HepG2 (cell line): ENCODE data around the gene GPR162. TPM values are rescaled to one million over a fixed set of nuclear protein-coding genes. Genes with fewer than 3 reads are reported as not detected.

Experiments used
- ARNTL ChIP-seq: sonication (generic); formaldehyde crosslinking; IDR thresholded peaks from 2 replicates; pipeline ENCODE4 v1.4.0; 2020; ENCODE audit warnings: mild to moderate bottlenecking, missing genetic modification reagents
- CREB1 ChIP-seq, 2 experiments: fragments of 450-650 bp in 1 of 2; IDR thresholded peaks; 2 replicates each; pipeline ENCODE4 v1.6.1; 2016 to 2017; ENCODE audit warnings: control low read depth in 1 of 2, mild to moderate bottlenecking in 1 of 2, missing compliant biosample characterization in 1 of 2, missing genetic modification characterization in 1 of 2
- FOSL2 ChIP-seq: sonication (generic); formaldehyde crosslinking; IDR thresholded peaks from 2 replicates; pipeline ENCODE4 v1.4.0; 2020; ENCODE audit warnings: missing genetic modification reagents
- FOXP1 ChIP-seq, 2 experiments: fragments of 450-650 bp in 1 of 2; IDR thresholded peaks; 2 replicates each; pipeline ENCODE4 v1.6.1; 2017 to 2018; ENCODE audit warnings: antibody characterized with exemption in 1 of 2
- HOXD1 ChIP-seq: sonication (generic); formaldehyde crosslinking; IDR thresholded peaks from 2 replicates; pipeline ENCODE4 v1.5.0; 2020; ENCODE audit warnings: missing genetic modification reagents
- NFE2 ChIP-seq: sonication (generic); formaldehyde crosslinking; IDR thresholded peaks from 2 replicates; pipeline ENCODE4 v1.4.0; 2020; ENCODE audit warnings: missing genetic modification reagents
- NRL ChIP-seq: sonication (generic); formaldehyde crosslinking; IDR thresholded peaks from 2 replicates; pipeline ENCODE4 v1.5.0; 2020; ENCODE audit warnings: missing genetic modification reagents, mild to moderate bottlenecking, moderate library complexity, borderline replicate concordance
- TBL1XR1 ChIP-seq: fragments of 150-350 bp; IDR thresholded peaks from 2 replicates; pipeline ENCODE4 v1.6.1; 2014; ENCODE audit warnings: borderline replicate concordance, low read length; ENCODE audit not compliant: partially characterized antibody
- TCF12 ChIP-seq, 2 experiments: fragments of 450-650 bp in 1 of 2; sonication (generic) in 1 of 2; formaldehyde crosslinking in 1 of 2; IDR thresholded peaks; 2 replicates each; pipeline versions ENCODE4 v1.6.1 to v1.8.0; 2017 to 2022; ENCODE audit warnings: antibody characterized with exemption in 1 of 2, mild to moderate bottlenecking in 1 of 2, missing genetic modification reagents in 1 of 2, moderate library complexity in 1 of 2
- THAP11 ChIP-seq: IDR thresholded peaks from 2 replicates; pipeline ENCODE4 v1.6.1; 2016; ENCODE audit warnings: missing biosample characterization, missing genetic modification reagents
- ZFP90 ChIP-seq: sonication (generic); formaldehyde crosslinking; IDR thresholded peaks from 2 replicates; pipeline ENCODE4 v1.8.0; 2022; ENCODE audit warnings: missing genetic modification reagents, mild to moderate bottlenecking, inconsistent platforms, borderline replicate concordance
- ZKSCAN5 ChIP-seq: sonication (generic); formaldehyde crosslinking; IDR thresholded peaks from 2 replicates; pipeline ENCODE4 v1.5.1; 2020; ENCODE audit warnings: mild to moderate bottlenecking, missing genetic modification reagents
- ZNF138 ChIP-seq: sonication (generic); formaldehyde crosslinking; IDR thresholded peaks from 2 replicates; pipeline ENCODE4 v1.5.0; 2020; ENCODE audit warnings: mild to moderate bottlenecking, low read depth, missing genetic modification reagents
- ZNF792 ChIP-seq: IDR thresholded peaks from 2 replicates; pipeline ENCODE4 v1.6.1; 2016
- polyA plus RNA-seq, 8 experiments: library from polyadenylated mRNA; depleted of rRNA in 3 of 8; stranded (reverse) in 7 of 8; unstranded in 1 of 8; fragments of >200 nt; fragmentation: Illumina TruSeq in 4 of 8; extraction: Trizol in 4 of 8; gene quantifications; 2 replicates each; pipeline versions ENCODE4 v1.2.1 to v1.2.3, GENCODE V29; 2011 to 2016; ENCODE audit warnings: low read depth in 4 of 8, missing spikeins in 1 of 8, mixed read lengths in 1 of 8; ENCODE audit not compliant: insufficient read depth in 1 of 8
- total RNA-seq, 5 experiments: library from RNA; depleted of rRNA; stranded (reverse); fragments of >200 nt; fragmentation: Illumina TruSeq; extraction: Trizol; gene quantifications; 2 replicates each; pipeline ENCODE4 v1.2.3, GENCODE V29; 2016; ENCODE audit warnings: low read depth in 1 of 5
- TF ChIP-seq, protein P1 (sequence below): sonication (generic); formaldehyde crosslinking; IDR thresholded peaks from 2 replicates; pipeline ENCODE4 v1.4.0; 2020; ENCODE audit warnings: missing genetic modification reagents
- TF ChIP-seq, protein P2 (sequence below): sonication (generic); formaldehyde crosslinking; IDR thresholded peaks from 2 replicates; pipeline ENCODE4 v1.8.0; 2022; ENCODE audit warnings: missing genetic modification reagents, mild to moderate bottlenecking, moderate library complexity, borderline replicate concordance
- TF ChIP-seq, protein P3 (sequence below): sonication (generic); formaldehyde crosslinking; IDR thresholded peaks from 2 replicates; pipeline ENCODE4 v1.4.0; 2020; ENCODE audit warnings: missing genetic modification reagents
- TF ChIP-seq, protein P4 (sequence below), 2 experiments: sonication (generic) in 1 of 2; formaldehyde crosslinking in 1 of 2; IDR thresholded peaks; 2 replicates each; pipeline versions ENCODE4 v1.4.0 to v1.6.1; 2018 to 2020; ENCODE audit warnings: missing genetic modification reagents in 2 of 2, borderline replicate concordance in 1 of 2, low read depth in 1 of 2, mild to moderate bottlenecking in 1 of 2, missing biosample characterization in 1 of 2

GPR162 gene
- total and polyA plus RNA-seq, 2 of the 13 experiments (the other 11 are each of a cell fraction or from before 2014, with no cell fraction given), result 0.08 TPM; not detected in 1

DNA sequence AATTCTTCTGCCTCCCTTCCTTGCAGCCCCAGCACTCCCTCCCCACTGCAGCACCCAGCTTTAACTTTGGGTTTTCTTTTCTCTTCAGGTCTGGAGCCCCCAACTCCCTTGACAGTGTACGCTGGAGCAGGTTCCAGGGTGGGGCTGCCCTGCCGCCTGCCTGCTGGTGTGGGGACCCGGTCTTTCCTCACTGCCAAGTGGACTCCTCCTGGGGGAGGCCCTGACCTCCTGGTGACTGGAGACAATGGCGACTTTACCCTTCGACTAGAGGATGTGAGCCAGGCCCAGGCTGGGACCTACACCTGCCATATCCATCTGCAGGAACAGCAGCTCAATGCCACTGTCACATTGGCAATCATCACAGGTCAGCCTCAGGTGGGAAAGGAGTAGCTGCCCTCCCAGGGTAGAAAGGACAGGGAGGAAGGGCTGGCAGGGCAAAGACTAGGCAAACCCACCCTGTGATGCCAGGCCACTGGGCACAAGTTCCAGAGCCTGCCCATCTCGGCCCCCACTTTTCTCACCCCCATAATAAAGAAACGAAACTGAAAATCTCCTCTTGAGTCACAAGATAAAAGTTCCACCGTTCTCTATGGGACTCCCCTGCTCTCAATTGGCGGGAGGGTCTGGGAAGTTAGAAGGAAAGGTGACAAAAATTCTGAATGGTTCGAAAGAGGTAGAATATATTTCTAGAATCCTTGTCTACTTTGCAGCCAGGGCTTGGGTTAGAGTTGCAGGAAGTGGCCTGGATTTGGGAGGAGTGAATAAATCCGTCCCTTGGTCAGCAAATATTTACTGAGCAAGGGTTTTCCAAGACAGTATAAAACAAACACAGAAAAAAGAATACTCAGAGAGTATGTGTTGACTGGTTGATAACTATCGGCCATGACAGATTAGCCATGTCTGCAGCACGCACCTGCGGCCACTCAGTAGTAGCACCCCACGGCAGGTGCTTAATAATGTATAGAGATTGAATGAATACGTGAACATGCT is 46.1 kb upstream of the GPR162 start (continued):
- TF ChIP-seq, protein P1, sequence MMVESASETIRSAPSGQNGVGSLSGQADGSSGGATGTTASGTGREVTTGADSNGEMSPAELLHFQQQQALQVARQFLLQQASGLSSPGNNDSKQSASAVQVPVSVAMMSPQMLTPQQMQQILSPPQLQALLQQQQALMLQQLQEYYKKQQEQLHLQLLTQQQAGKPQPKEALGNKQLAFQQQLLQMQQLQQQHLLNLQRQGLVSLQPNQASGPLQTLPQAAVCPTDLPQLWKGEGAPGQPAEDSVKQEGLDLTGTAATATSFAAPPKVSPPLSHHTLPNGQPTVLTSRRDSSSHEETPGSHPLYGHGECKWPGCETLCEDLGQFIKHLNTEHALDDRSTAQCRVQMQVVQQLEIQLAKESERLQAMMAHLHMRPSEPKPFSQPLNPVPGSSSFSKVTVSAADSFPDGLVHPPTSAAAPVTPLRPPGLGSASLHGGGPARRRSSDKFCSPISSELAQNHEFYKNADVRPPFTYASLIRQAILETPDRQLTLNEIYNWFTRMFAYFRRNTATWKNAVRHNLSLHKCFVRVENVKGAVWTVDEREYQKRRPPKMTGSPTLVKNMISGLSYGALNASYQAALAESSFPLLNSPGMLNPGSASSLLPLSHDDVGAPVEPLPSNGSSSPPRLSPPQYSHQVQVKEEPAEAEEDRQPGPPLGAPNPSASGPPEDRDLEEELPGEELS (CRISPR knock-in tag), result peak; percentile 84
- TF ChIP-seq, protein P2, sequence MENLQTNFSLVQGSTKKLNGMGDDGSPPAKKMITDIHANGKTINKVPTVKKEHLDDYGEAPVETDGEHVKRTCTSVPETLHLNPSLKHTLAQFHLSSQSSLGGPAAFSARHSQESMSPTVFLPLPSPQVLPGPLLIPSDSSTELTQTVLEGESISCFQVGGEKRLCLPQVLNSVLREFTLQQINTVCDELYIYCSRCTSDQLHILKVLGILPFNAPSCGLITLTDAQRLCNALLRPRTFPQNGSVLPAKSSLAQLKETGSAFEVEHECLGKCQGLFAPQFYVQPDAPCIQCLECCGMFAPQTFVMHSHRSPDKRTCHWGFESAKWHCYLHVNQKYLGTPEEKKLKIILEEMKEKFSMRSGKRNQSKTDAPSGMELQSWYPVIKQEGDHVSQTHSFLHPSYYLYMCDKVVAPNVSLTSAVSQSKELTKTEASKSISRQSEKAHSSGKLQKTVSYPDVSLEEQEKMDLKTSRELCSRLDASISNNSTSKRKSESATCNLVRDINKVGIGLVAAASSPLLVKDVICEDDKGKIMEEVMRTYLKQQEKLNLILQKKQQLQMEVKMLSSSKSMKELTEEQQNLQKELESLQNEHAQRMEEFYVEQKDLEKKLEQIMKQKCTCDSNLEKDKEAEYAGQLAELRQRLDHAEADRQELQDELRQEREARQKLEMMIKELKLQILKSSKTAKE (CRISPR knock-in tag), result peak; percentile 80
- TF ChIP-seq ZNF138 (no peak), CREB1 (IDR thresholded peaks at IDR 0.05) (no peak), CREB1 (CRISPR knock-in tag; IDR thresholded peaks at IDR 0.05) (peak; percentile 62), NRL (CRISPR knock-in tag) (0 out of 2 replicates have a peak, but pooled peaks have one; percentile 17), TBL1XR1 (no peak), THAP11 (CRISPR knock-in tag) (peak; percentile 65; the same call in 1 of the 2 replicates), TCF12 (IDR thresholded peaks at IDR 0.05) (no peak), TCF12 (CRISPR knock-in tag; IDR thresholded peaks at IDR 0.05) (peak; percentile 61; the same call in 1 of the 2 replicates), ZNF792 (0 out of 2 replicates have a peak, but pooled peaks have one; percentile 41), FOSL2 (CRISPR knock-in tag) (peak; percentile 40; the same call in 1 of the 2 replicates), ARNTL (CRISPR knock-in tag) (no peak), ZFP90 (CRISPR knock-in tag) (0 out of 2 replicates have a peak, but pooled peaks have one; percentile 24), NFE2 (no peak), HOXD1 (CRISPR knock-in tag) (peak; percentile 69; the same call in 1 of the 2 replicates), ZKSCAN5 (CRISPR knock-in tag) (no peak), FOXP1 (IDR thresholded peaks at IDR 0.05) (no peak), FOXP1 (CRISPR knock-in tag; IDR thresholded peaks at IDR 0.05) (peak; percentile 73)
- TF ChIP-seq, protein P3, sequence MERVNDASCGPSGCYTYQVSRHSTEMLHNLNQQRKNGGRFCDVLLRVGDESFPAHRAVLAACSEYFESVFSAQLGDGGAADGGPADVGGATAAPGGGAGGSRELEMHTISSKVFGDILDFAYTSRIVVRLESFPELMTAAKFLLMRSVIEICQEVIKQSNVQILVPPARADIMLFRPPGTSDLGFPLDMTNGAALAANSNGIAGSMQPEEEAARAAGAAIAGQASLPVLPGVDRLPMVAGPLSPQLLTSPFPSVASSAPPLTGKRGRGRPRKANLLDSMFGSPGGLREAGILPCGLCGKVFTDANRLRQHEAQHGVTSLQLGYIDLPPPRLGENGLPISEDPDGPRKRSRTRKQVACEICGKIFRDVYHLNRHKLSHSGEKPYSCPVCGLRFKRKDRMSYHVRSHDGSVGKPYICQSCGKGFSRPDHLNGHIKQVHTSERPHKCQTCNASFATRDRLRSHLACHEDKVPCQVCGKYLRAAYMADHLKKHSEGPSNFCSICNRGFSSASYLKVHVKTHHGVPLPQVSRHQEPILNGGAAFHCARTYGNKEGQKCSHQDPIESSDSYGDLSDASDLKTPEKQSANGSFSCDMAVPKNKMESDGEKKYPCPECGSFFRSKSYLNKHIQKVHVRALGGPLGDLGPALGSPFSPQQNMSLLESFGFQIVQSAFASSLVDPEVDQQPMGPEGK (CRISPR knock-in tag), result peak; percentile 35; the same call in 1 of the 2 replicates
- TF ChIP-seq, protein P4, sequence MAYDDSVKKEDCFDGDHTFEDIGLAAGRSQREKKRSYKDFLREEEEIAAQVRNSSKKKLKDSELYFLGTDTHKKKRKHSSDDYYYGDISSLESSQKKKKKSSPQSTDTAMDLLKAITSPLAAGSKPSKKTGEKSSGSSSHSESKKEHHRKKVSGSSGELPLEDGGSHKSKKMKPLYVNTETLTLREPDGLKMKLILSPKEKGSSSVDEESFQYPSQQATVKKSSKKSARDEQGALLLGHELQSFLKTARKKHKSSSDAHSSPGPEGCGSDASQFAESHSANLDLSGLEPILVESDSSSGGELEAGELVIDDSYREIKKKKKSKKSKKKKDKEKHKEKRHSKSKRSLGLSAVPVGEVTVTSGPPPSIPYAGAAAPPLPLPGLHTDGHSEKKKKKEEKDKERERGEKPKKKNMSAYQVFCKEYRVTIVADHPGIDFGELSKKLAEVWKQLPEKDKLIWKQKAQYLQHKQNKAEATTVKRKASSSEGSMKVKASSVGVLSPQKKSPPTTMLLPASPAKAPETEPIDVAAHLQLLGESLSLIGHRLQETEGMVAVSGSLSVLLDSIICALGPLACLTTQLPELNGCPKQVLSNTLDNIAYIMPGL (CRISPR knock-in tag; IDR thresholded peaks at IDR 0.05; ENCODE audit: borderline replicate concordance in 1 of 2, low read depth in 1 of 2), result peak in 1 of 2 experiments; percentile 56; a peak in 1 of 4 replicates
